Peyer's patch (tissue), 4 donors: Measurements from ENCODE around the gene ARHGAP15. TPM values are rescaled to one million over a fixed set of nuclear protein-coding genes. Genes with fewer than 3 reads are reported as not detected.

Experiments used
- DNase-seq, 3 donors: peaks; one replicate each; pipeline ENCODE4 v3.0.0-alpha.2; 2017 to 2019
- H3K27ac ChIP-seq, 4 donors: fragments of 200-600 bp; sonication (generic); one replicate each; pipeline ENCODE4 v1.5.1; 2016 to 2019
- H3K27me3 ChIP-seq, 2 donors: fragments of 200-600 bp; sonication (generic); one replicate each; pipeline ENCODE4 v1.5.1; 2019
- H3K36me3 ChIP-seq, 3 donors: fragments of 200-600 bp; sonication (generic); one replicate each; pipeline ENCODE4 v1.5.1; 2016 to 2019
- H3K4me1 ChIP-seq, 4 donors: fragments of 200-600 bp; sonication (generic); one replicate each; pipeline ENCODE4 v1.5.1; 2016 to 2019
- H3K4me3 ChIP-seq, 4 donors: fragments of 200-600 bp; sonication (generic); 1 replicate in 3 of 4; 2 replicates in 1 of 4; pipeline ENCODE4 v1.5.1; 2016 to 2019; ENCODE audit warnings: mild to moderate bottlenecking in 1 of 4
- H3K9me3 ChIP-seq, 4 donors: fragments of 200-600 bp; sonication (generic); one replicate each; pipeline ENCODE4 v1.5.1; 2016 to 2019; ENCODE audit warnings: mild to moderate bottlenecking in 1 of 4
- CTCF ChIP-seq, 6 experiments: fragments of 450-650 bp in 4 of 6; fragments of 200-600 bp in 2 of 6; sonication (generic) in 1 of 6; IDR thresholded peaks; one replicate each; pipeline ENCODE4 v1.5.1; 2017 to 2019; ENCODE audit warnings: antibody characterized with exemption in 6 of 6, mild to moderate bottlenecking in 3 of 6, moderate library complexity in 1 of 6
- POLR2A ChIP-seq, 2 donors: fragments of 450-650 bp; IDR thresholded peaks; one replicate each; pipeline ENCODE4 v1.5.1; 2017; ENCODE audit warnings: antibody characterized with exemption in 2 of 2, mild to moderate bottlenecking in 2 of 2, moderate library complexity in 2 of 2
- total RNA-seq, 4 donors: library from RNA; depleted of rRNA; stranded (reverse); fragments of >200 nt; gene quantifications; one replicate each; pipeline ENCODE4 v1.1.0, GENCODE V29; 2016

ARHGAP15 gene
- total RNA-seq, 4 donors from 2014 or later: 6.7 to 203 (median 12.5) TPM

- Histone ChIP-seq H3K4me1 (peaks cover 0 to 6% (median 0%) of the 10 kb centered on the region in 4 donors), H3K9me3 (no peaks in the 10 kb centered on the region), H3K27ac (no peak overlapping the region), H3K36me3 (no peaks in the 10 kb centered on the region), H3K4me3 (no peak overlapping the region), H3K27me3 (no peaks in the 10 kb centered on the region)
- TF ChIP-seq CTCF (IDR thresholded peaks at IDR 0.05) (no peak), POLR2A (IDR thresholded peaks at IDR 0.05) (no peak)
- no peak for DNase-seq
These were observed 322.5 kb downstream of the ARHGAP15 start for GRCh38 chr2:143451642-143452281.

GRCh38 chr2:143452817-143453451, 323.7 kb downstream of the ARHGAP15 start:
- no peaks in the 10 kb centered on the region for H3K36me3 ChIP-seq
- H3K4me1 ChIP-seq: peaks cover 0 to 6% (median 0%) of the 10 kb centered on the region in 4 donors
- no peak for TF ChIP-seq POLR2A (IDR thresholded peaks at IDR 0.05)
- TF ChIP-seq CTCF (IDR thresholded peaks at IDR 0.05): no peak
- H3K4me3 ChIP-seq: no peak overlapping the region
- no peak overlapping the region for H3K27ac ChIP-seq
- H3K27me3 ChIP-seq: no peaks in the 10 kb centered on the region
- DNase-seq: peak in 1 of 3 donors; percentile 59
- H3K9me3 ChIP-seq: no peaks in the 10 kb centered on the region

GRCh38 chr2:143453981-143454511, 324.8 kb downstream of the ARHGAP15 start:
- no peak for TF ChIP-seq POLR2A (IDR thresholded peaks at IDR 0.05)
- TF ChIP-seq CTCF (IDR thresholded peaks at IDR 0.05): no peak
- H3K4me3 ChIP-seq: no peak overlapping the region
- H3K36me3 ChIP-seq: no peaks in the 10 kb centered on the region
- no peak overlapping the region for H3K27ac ChIP-seq
- no peak for DNase-seq
- no peaks in the 10 kb centered on the region for H3K9me3 ChIP-seq
- H3K27me3 ChIP-seq: no peaks in the 10 kb centered on the region
- peaks cover 0 to 6% (median 0%) of the 10 kb centered on the region in 4 donors for H3K4me1 ChIP-seq

- TF ChIP-seq CTCF (IDR thresholded peaks at IDR 0.05) (no peak), POLR2A (IDR thresholded peaks at IDR 0.05) (no peak)
- peaks cover 0 to 6% (median 0%) of the 10 kb centered on the region in 4 donors for H3K4me1 ChIP-seq
- H3K36me3 ChIP-seq: no peaks in the 10 kb centered on the region
- no peak overlapping the region for H3K4me3 ChIP-seq
- no peak overlapping the region for H3K27ac ChIP-seq
- DNase-seq: no peak
- H3K27me3 ChIP-seq: no peaks in the 10 kb centered on the region
- no peaks in the 10 kb centered on the region for H3K9me3 ChIP-seq
These were observed 326.1 kb downstream of the ARHGAP15 start for GRCh38 chr2:143455317-143455716.

GRCh38 chr2:143458258-143459190, 329.3 kb downstream of the ARHGAP15 start:
- H3K4me1 ChIP-seq: no peaks in the 10 kb centered on the region
- no peak for DNase-seq
- H3K27ac ChIP-seq: no peak overlapping the region
- no peaks in the 10 kb centered on the region for H3K9me3 ChIP-seq
- TF ChIP-seq CTCF (IDR thresholded peaks at IDR 0.05) (no peak), POLR2A (IDR thresholded peaks at IDR 0.05) (no peak)
- H3K27me3 ChIP-seq: no peaks in the 10 kb centered on the region
- no peak overlapping the region for H3K4me3 ChIP-seq
- no peaks in the 10 kb centered on the region for H3K36me3 ChIP-seq
